K562 (cell line): ENCODE results near the gene CNTRL. TPM values are rescaled to one million over a fixed set of nuclear protein-coding genes. Genes with fewer than 3 reads are reported as not detected.

ENCODE experiments used
- CTCF ChIP-seq, 3 experiments: IDR thresholded peaks in 2 of 3; conservative IDR thresholded peaks in 1 of 3; 2 replicates each; pipeline ENCODE4 v1.5.1; 2011 to 2012; ENCODE audit warnings: low read length in 3 of 3, mild to moderate bottlenecking in 3 of 3, control low read depth in 2 of 3, improper control_type of control experiment in 1 of 3, inconsistent platforms in 1 of 3, low read depth in 1 of 3, mixed read lengths in 1 of 3, moderate library complexity in 1 of 3; ENCODE audit not compliant: insufficient read depth in 2 of 3
- DACH1 ChIP-seq: fragments of 450-650 bp; IDR thresholded peaks from 2 replicates; pipeline ENCODE4 v1.6.1; 2018; ENCODE audit not compliant: partially characterized antibody
- RAD21 ChIP-seq, 2 experiments: fragments of 250-450 bp in 1 of 2; fragments of 450-650 bp in 1 of 2; sonication (Bioruptor Pico) in 1 of 2; formaldehyde crosslinking in 1 of 2; IDR thresholded peaks in 1 of 2; conservative IDR thresholded peaks in 1 of 2; 2 replicates each; pipeline versions ENCODE4 v1.4.0 to v1.8.0; 2020 to 2022; ENCODE audit warnings: mild to moderate bottlenecking in 2 of 2, moderate library complexity in 1 of 2
- REST ChIP-seq, 2 experiments: fragments of 450-650 bp; formaldehyde crosslinking in 1 of 2; IDR thresholded peaks; 2 replicates each; pipeline versions ENCODE4 v1.4.0 to v1.6.1; 2014 to 2020; ENCODE audit warnings: mild to moderate bottlenecking in 2 of 2, borderline replicate concordance in 1 of 2, low read depth in 1 of 2
- SMC3 ChIP-seq: conservative IDR thresholded peaks from 2 replicates; pipeline ENCODE4 v1.6.1; 2011; ENCODE audit warnings: low read depth, low read length, improper control_type of control experiment; ENCODE audit not compliant: insufficient read depth
- ZFP91 ChIP-seq: sonication (generic); formaldehyde crosslinking; IDR thresholded peaks from 2 replicates; pipeline ENCODE4 v1.8.0; 2022; ENCODE audit warnings: mild to moderate bottlenecking, missing genetic modification reagents
- ZKSCAN8 ChIP-seq: fragments of 200-800 bp; sonication (Bioruptor generic); IDR thresholded peaks from 2 replicates; pipeline ENCODE4 v1.6.1; 2016; ENCODE audit warnings: missing genetic modification characterization, missing compliant biosample characterization
- polyA plus RNA-seq, 8 experiments: library from polyadenylated mRNA; depleted of rRNA in 4 of 8; stranded (reverse) in 5 of 8; unstranded in 3 of 8; fragments of >200 nt; fragmentation: Nextera tagmentation in 2 of 8; fragmentation: Illumina TruSeq in 1 of 8; extraction: Ambion mirVana in 2 of 8; extraction: Trizol in 1 of 8; gene quantifications; 2 replicates each; pipeline versions ENCODE4 v1.2.1 to v1.2.3, GENCODE V29; 2011 to 2014; ENCODE audit warnings: inconsistent platforms in 1 of 8, missing spikeins in 1 of 8
- total RNA-seq, 7 experiments: library from RNA; depleted of rRNA in 6 of 7; stranded (reverse); fragments of >200 nt in 6 of 7; fragmentation: Illumina TruSeq in 2 of 7; extraction: Trizol in 2 of 7; gene quantifications; 2 replicates each; pipeline versions ENCODE4 v1.2.1 to v1.2.3, GENCODE V29; 2011 to 2021; ENCODE audit warnings: low replicate concordance in 1 of 7

CNTRL gene
- total and polyA plus RNA-seq, 9 of the 15 experiments (the other 6 are each of a cell fraction or from before 2014, with no cell fraction given), result 9.2 to 28.9 (median 20.5) TPM

GRCh38 chr9:121059998-121060636 is 14.6 kb upstream of the CNTRL start (continued):
- peak; percentile 61; the same call in 1 of the 2 replicates for TF ChIP-seq REST (IDR thresholded peaks at IDR 0.05; ENCODE audit: borderline replicate concordance)
- no peak for TF ChIP-seq REST (CRISPR knock-in tag; IDR thresholded peaks at IDR 0.05; ENCODE audit: low read depth)
- TF ChIP-seq DACH1, result peak; percentile 92
- TF ChIP-seq RAD21 (CRISPR knock-in tag; conservative IDR thresholded peaks at IDR 0.05 in 1 of 2, IDR thresholded peaks at IDR 0.05 in 1 of 2), result peak; percentile 62 to 71
- TF ChIP-seq CTCF (IDR thresholded peaks at IDR 0.05 in 2 of 3, conservative IDR thresholded peaks at IDR 0.05 in 1 of 3; ENCODE audit: insufficient read depth in 2 of 3, low read depth in 1 of 3, low read length in 3 of 3), result peak; percentile 74 to 79 (median 74)
- 0 out of 2 replicates have a peak, but pooled peaks have one; percentile 51 for TF ChIP-seq ZFP91 (CRISPR knock-in tag)
- no peak for TF ChIP-seq ZKSCAN8 (CRISPR knock-in tag)
- TF ChIP-seq SMC3, result peak; percentile 53
- TF ChIP-seq, all 486 proteins: peak for 9
